Measurements from ENCODE around the gene TSNAX.

TSNAX gene

DNA sequence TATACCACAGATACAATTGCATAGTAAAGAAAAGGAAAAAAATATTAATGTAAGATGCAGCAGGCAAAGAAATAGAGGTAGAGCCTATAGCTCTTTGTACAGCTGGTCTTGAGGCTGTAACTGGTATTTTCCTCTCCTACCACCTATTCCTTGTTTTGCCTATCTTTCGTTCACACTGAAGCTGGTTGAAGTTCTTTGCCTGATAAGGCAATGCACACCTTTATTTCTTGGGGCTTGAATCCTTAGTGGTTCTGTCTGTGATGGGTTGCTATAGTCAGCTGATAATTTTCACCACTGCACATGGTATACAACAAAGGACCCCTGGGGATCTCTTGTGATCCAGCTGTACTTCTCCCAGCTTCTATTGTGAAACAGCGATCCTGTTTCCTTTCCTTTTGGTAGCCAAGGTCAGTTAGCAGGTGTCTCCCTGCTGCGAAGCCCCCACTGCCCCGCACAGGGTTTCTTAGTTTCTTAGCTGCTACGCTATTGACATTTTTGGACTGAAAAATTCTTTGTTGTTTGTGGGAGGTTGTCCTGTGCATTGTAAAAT is 9.9 kb upstream of the TSNAX start:
- DNase-seq (ENCODE audit: low read depth), result no peak

DNA sequence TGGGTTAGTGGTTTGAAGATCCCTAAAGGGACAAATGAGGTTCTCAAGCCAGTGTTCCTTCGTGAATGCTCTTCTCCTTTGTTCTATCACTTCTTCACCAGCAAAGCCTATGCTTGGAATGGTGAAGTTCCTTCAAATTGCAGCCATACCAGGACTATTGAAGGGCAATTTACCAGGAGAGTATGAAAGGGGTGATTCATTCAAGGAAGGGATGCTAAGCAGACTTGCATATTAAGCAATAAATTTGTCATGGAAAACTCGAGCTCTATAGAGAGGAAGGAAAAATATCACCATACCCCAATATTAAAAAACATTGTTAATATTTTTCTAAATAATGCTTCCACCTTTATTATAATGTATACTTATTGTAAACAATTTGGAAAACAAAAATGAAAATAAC is 9.3 kb upstream of the TSNAX start:
- DNase-seq (ENCODE audit: low read depth), result no peak

DNA sequence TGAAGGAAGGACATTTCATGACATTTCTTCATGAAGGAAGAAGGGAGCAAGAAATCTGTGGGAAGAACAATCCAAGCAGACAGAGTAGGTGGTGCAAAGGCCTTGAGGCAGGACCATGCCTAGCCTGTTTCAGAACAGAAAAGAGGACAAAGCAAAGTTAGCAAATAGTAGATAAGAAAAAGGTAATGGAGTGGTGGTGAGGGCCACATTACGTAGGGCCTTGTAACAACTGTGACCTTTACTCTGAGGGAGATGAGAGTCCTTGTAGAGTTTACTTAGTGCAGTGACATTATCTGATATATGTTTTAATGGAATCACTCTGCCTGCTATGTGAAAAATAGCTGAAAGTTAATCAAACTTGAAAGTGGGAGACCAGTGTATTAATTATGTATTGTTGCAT is 6.4 kb upstream of the TSNAX start:
- DNase-seq (ENCODE audit: low read depth), result no peak

DNA sequence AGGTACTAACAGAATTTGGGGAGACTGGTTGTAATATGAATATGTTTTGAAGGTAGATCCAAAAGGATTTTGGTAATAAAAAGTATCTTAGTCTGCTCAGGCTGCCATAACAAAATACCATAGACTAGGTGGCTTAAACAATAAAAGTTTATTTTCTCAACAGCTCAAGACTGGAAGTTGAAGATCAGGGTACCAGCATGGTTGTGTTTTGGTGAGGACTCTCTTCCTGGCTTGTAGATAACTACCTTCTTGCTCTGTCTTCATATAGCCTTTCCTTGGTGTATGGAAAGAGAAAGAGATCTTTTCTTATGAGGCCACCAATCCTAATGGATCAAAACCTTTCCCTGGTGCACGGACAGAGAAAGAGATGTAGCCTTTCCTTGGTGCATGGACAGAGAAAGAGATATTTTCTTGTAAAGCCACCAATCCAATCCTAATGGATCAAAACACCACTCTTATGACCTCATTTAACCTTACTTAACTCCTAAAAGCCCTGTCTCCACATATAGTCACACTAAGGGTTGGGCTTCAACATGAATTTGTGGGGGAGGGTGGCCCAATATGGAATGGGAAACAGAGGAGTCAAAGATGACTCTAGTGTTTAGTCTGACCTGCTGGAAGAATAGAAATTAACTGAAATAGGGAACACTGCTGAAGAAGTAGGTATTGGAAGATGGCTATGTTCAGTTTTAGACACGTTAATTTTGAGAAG is 5.4 kb upstream of the TSNAX start:
- no peak for DNase-seq (ENCODE audit: low read depth)

DNA sequence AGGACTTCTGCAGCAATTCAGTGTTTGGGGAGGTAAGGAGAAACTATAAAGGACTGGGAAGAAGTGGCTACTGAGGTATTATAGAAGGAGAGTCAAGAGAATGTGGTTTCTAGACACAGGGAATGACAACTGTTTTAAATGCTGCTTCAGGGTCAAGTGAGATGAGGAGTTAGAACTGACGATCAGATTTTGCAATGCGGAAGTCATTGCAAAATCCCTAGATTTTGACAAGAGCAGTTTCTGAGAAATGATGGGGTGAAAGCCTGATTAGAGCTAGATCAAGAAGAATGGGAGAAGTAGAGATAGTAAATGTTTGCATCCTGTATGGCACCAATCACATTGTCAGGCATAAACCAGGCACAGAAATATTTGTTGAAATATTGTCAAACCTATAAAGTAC is 4.7 kb upstream of the TSNAX start:
- DNase-seq (ENCODE audit: low read depth), result no peak

DNA sequence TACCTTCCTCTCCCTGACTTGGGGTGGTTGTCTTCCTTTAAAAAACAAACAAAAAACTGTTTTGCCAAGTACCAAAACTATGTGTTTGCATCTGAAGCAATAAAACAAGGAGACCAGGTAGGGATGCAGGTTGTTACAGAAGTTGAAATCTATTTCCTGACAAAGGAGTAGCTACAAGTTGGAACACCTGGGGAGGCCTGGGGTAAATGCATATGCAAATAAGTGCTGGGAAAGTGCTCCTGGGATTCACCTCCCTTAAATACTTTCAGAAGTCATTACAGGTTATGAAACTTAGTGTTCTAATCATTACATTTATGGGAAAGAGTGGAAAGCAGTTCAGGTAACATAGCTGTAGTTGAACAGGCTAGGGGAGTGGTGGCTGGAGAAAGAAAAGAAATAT is 1.9 kb upstream of the TSNAX start:
- no peak for DNase-seq (ENCODE audit: low read depth)

DNA sequence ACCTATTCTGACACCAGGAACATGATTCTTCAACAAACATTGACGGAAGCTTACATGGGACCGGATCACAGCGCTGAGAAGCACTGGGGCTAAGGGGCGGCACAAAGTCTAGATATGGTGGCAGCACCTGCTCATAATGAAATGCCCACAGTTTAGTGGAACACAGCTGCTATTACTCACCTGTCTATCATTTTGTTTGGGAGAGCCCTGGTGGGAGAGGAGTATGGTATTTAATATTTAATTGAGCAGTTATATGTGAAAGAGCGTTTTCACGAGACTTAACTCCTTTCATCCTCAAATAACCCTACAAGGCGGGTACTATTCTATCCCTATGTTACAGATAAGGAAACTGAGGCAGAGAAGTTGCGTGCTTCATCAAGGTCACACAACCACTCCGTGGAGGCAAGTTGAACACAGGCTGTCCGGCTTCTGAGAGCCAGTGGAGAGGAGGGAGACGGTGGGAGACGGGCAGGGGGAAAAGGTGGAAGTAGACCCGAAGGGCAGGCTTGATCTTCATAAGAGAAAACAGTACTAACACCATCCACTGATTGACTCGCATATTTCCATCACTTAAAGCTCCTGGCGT is 790 bp upstream of the TSNAX start:
- DNase-seq (ENCODE audit: low read depth), result no peak

DNA sequence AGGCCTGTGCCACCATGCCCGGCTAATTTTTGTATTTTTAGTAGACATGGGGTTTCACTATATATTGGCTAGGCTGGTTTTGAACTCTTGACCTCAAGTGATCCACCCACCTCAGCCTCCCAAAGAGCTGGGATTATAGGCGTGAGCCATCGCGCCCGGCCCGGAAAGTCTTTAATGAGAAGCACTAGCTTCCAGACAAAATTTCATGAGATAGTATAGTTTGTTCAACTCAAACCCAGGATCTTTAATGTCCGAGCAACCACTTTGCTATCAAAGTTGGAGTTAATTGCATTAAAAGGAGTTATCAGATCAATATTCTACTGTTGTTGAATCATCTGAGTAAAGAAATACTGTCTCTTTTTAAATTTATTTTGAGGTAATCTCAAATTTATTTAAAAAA is 4.8 kb downstream of the TSNAX start:
- no peak for DNase-seq (ENCODE audit: low read depth)

DNA sequence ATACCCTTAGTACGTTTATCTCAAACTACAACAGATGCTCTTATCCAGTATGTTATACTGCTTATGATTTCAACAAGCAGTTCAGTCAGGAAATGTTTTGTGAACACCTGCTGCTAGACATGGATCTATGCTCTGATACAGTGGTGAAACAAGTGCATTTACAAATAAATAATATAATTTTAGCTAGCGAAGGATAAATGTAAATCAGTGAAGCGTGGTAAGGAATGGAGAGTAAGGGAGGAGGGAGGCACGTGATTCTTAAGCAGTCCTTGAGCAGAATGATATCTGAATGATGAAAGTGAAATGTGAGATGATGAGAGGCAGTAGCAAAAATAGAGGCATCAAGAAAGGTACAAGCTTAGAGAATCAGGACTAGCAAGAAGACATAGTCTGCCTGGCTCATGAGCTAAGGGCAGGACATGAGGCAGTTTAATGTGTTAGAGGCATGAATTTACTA is 6.3 kb downstream of the TSNAX start:
- no peak for DNase-seq (ENCODE audit: low read depth)

DNA sequence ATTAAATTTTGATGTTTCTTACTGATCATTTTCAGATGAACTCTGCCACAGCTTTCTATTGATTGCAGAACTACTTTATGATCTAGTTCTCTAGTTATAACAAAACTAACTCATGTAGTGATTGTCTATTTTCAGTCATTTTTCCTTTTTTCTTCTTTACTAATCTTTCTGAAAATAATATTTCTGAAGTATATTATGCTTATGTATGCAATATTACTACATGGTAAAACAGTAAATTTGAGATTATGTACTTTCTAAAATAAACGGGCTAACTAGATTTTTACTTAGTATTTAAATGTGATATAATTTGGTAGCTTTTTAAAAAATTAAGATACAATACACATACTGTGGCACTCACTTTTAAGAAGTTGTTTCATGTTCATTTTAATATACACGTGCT is 7.6 kb downstream of the TSNAX start:
- DNase-seq (ENCODE audit: low read depth), result no peak

- DNase-seq (ENCODE audit: low read depth), result no peak
Observed at GRCh38 chr1:231540847-231541246, 12.4 kb downstream of the TSNAX start.

GRCh38 chr1:231541842-231542241 is 13.4 kb downstream of the TSNAX start:
- no peak for DNase-seq (ENCODE audit: low read depth)

- no peak for DNase-seq (ENCODE audit: low read depth)
Observed at GRCh38 chr1:231544943-231545592, 16.6 kb downstream of the TSNAX start.

DNA sequence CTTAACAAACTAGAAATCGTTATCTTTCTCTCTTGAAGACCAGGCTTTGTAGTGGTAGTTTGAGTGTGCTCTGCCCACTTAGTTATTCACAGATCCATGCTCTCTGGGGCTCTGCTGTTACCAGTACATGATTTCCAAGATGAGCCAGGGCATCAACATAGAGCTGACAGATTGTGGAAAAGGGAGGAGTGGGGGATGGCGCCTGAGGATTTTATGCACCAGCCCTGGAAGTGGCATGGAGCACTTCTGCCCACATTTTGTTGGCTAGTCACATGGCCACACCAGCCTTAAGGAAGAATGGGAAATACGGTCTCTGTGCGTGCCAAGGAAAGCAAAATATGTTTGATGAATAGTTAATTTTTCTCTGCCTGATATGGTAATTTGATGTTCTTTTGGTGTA is 18.2 kb downstream of the TSNAX start:
- no peak for DNase-seq (ENCODE audit: low read depth)

DNA sequence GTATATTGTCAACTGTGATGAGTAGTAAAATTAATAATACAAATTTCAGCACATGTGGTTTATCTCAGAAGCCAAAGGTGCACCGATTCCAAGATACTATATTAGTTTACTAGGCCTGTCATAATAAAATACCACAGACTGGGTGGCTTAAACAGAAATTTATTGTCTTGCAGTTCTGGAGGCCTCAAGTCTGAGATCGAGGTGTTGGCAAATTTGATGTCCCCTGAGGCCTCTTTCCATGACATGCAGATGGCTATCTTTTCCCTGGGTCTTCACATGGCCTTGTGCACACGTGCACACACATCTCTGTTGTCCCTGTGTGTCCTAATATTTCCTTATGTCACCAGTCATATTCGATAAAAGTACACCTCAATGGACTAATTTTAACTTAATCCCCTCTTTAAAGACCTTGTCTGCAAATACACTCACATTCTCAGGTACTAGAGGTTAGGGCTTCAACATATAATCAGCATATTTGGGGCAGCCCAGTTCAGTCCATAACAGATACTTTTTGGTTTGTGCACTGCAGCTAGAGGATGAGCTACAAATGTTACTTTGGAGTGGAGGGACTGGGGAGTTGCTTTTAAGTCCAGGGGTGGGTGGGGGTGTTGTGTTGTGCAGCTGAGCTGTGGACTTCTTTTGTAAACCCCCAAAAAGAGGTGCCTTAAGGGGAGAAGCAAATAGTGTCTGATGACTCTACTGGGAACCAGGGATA is 21.4 kb downstream of the TSNAX start:
- DNase-seq (ENCODE audit: low read depth), result no peak

GRCh38 chr1:231550448-231550781 is 21.9 kb downstream of the TSNAX start:
- peak; percentile 16 for DNase-seq (ENCODE audit: low read depth)

DNA sequence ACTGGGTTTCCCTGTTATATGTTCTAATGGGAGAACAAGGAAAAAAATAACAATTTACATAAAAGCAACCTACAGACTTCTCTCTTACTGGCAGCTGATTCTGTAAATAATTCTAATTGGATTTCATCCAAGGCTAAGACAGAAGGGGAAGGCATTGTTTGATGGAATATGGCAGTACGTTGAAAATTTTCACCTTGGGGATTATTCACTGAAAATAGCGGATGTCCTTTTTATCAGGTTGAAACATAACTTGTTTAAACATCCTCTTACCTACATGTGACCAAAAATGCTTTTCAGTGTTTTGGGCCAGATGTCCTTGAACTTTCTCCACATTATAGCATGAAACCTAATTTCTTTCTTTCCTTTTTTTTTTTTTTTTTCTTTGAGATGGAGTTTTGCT is 24.9 kb downstream of the TSNAX start:
- no peak for DNase-seq (ENCODE audit: low read depth)

- no peak for DNase-seq (ENCODE audit: low read depth)
Observed at GRCh38 chr1:231554969-231555368, 26.5 kb downstream of the TSNAX start.

DNA sequence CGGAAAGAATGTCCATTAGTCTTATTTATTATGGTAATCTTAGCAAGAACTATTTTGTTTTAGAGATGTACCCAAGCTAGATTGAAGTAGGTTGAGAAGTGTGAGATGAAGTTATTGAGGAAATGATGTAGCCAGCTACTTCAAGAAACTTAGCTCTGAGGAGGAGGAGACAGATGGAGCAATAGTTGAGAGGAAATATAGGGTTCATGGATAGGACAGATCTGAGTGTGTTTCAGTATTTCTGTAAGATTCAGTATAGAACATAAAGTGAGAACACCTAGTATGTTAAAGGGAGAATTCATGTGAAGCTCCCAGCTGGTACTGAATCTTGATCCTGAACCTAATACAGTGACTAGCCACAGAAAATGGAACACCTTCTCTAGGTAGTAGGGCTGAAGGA is 28.9 kb downstream of the TSNAX start:
- DNase-seq (ENCODE audit: low read depth), result no peak

GRCh38 chr1:231557898-231558707 is 29.6 kb downstream of the TSNAX start:
- no peak for DNase-seq (ENCODE audit: low read depth)

DNA sequence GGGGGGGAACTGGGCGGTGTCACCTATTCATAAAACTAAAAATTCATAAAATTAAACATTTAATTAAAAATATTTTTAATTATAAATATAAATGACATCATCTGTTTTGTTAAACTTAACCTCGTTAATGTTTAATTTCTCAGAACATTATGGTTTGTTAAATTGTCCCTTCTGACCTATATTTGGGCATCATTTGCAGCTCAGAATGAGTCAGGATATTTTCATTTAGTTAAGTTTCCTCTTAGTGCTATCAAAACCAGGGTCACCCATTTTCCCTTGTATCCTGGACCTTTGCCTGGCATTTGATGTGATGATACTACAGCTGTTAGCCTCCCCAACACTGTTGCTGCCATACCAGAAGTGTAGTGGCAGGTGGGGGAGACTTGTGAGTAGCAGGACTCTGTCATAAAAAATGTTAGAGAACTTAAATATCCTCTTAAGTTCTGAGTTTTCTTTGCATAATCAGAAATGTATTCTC is 30.3 kb downstream of the TSNAX start:
- no peak for DNase-seq (ENCODE audit: low read depth)
